H1 (cell line): ENCODE results near the gene C3orf80. TPM values are rescaled to one million over a fixed set of nuclear protein-coding genes. Genes with fewer than 3 reads are reported as not detected.

Experiments used
- CTCF ChIA-PET: fragments of 300-600 bp; sonication (Branson Sonifier 250); formaldehyde crosslinking; loops from one replicate; lab custom pipeline; 2021; ENCODE audit not compliant: partially characterized antibody; lab: Charles Lee
- POLR2A ChIA-PET: fragments of 300-600 bp; sonication (Branson Sonifier 250); formaldehyde crosslinking; loops from one replicate; lab custom pipeline; 2021; ENCODE audit warnings: inconsistent platforms; ENCODE audit not compliant: partially characterized antibody; lab: Charles Lee
- DNase-seq, 2 experiments: peaks; one replicate each; pipeline versions ENCODE4 v3.0.0 to v3.0.0-alpha.2; 2010 to 2022; ENCODE audit warnings: low spot score in 2 of 2, low read depth in 1 of 2, mixed read lengths in 1 of 2
- FAIRE-seq: peaks from 2 replicates; lab custom pipeline; 2011; peaks lifted over from hg19 to GRCh38; lab: Jason Lieb, UNC
- H2AFZ ChIP-seq: 2 replicates; pipeline ENCODE4 v1.8.1; 2012; ENCODE audit warnings: low read length, inconsistent platforms
- H2AK5ac ChIP-seq: 2 replicates; pipeline ENCODE4 v1.6.1; 2013; ENCODE audit warnings: low read depth, low read length
- H2BK120ac ChIP-seq: replicated peaks from 2 replicates; pipeline ENCODE3; 2013; ENCODE audit warnings: low read depth, low read length, inconsistent platforms
- H2BK12ac ChIP-seq: 2 replicates; pipeline ENCODE4 v1.6.1; 2013; ENCODE audit warnings: low read depth, low read length
- H2BK15ac ChIP-seq: 2 replicates; pipeline ENCODE4 v1.6.1; 2013; ENCODE audit warnings: low read length
- H2BK20ac ChIP-seq: 2 replicates; pipeline ENCODE4 v1.6.1; 2013; ENCODE audit warnings: low read length
- H2BK5ac ChIP-seq: 2 replicates; pipeline ENCODE4 v1.6.1; 2013; ENCODE audit warnings: low read depth, low read length
- H3K14ac ChIP-seq: 2 replicates; pipeline ENCODE4 v1.6.1; 2013; ENCODE audit warnings: inconsistent platforms; ENCODE audit not compliant: insufficient read length
- H3K18ac ChIP-seq: 2 replicates; pipeline ENCODE4 v1.6.1; 2013; ENCODE audit warnings: low read length; ENCODE audit errors: extremely low read depth
- H3K23ac ChIP-seq: 2 replicates; pipeline ENCODE4 v1.6.1; 2013; ENCODE audit warnings: inconsistent platforms; ENCODE audit not compliant: insufficient read length
- H3K23me2 ChIP-seq: 2 replicates; pipeline ENCODE4 v1.6.1; 2013; ENCODE audit warnings: low read depth, low read length
- H3K27ac ChIP-seq: 2 replicates; pipeline ENCODE4 v1.6.1; 2011; ENCODE audit warnings: low read depth, low read length, inconsistent platforms
- H3K27me3 ChIP-seq, 4 experiments: replicated peaks in 1 of 4; 1 replicate in 1 of 4; 2 replicates in 3 of 4; pipeline versions ENCODE4 v1.6.1 to v1.8.1; 2011 to 2013; ENCODE audit warnings: low read length in 3 of 4, mild to moderate bottlenecking in 3 of 4, inconsistent platforms in 2 of 4, mixed read lengths in 2 of 4, moderate library complexity in 1 of 4; ENCODE audit not compliant: control insufficient read depth in 3 of 4, insufficient read depth in 3 of 4; ENCODE audit errors: extremely low read depth in 1 of 4
- H3K36me3 ChIP-seq, 4 experiments: 2 replicates each; pipeline versions ENCODE4 v1.6.1 to v1.8.1; 2011 to 2013; ENCODE audit warnings: mild to moderate bottlenecking in 4 of 4, low read length in 3 of 4, moderate library complexity in 2 of 4, control low read depth in 1 of 4, inconsistent platforms in 1 of 4; ENCODE audit not compliant: insufficient read depth in 4 of 4, control insufficient read depth in 2 of 4
- H3K4ac ChIP-seq: replicated peaks from 2 replicates; pipeline ENCODE3; 2013; ENCODE audit warnings: low read length, low read depth, mixed read lengths, inconsistent platforms; ENCODE audit not compliant: insufficient read length
- H3K4me1 ChIP-seq, 4 experiments: replicated peaks in 1 of 4; 1 replicate in 1 of 4; 2 replicates in 3 of 4; pipeline versions ENCODE4 v1.6.1 to v1.8.1; 2011 to 2013; ENCODE audit warnings: low read length in 3 of 4, inconsistent platforms in 2 of 4, mixed read lengths in 1 of 4; ENCODE audit not compliant: insufficient read depth in 4 of 4, control insufficient read depth in 3 of 4
- H3K4me2 ChIP-seq, 2 experiments: 2 replicates each; pipeline versions ENCODE4 v1.6.1 to v1.8.1; 2011 to 2013; ENCODE audit warnings: low read depth in 2 of 2, low read length in 2 of 2, control low read depth in 1 of 2, inconsistent platforms in 1 of 2, mild to moderate bottlenecking in 1 of 2; ENCODE audit not compliant: insufficient read depth in 1 of 2
- H3K4me3 ChIP-seq, 4 experiments: fragments of 200-600, 300-600 bp in 1 of 4; sonication (generic), shearing (Covaris generic), sonication (Bioruptor Twin) in 1 of 4; 2 replicates each; pipeline versions ENCODE4 v1.5.1 to v1.8.1; 2011 to 2016; ENCODE audit warnings: low read length in 4 of 4, low read depth in 3 of 4, control low read depth in 2 of 4, inconsistent platforms in 2 of 4, mild to moderate bottlenecking in 2 of 4, mixed read lengths in 1 of 4, moderate library complexity in 1 of 4; ENCODE audit not compliant: insufficient read depth in 2 of 4; ENCODE audit errors: extremely low read depth in 1 of 4
- H3K56ac ChIP-seq: replicated peaks from 2 replicates; pipeline ENCODE3; 2013; ENCODE audit warnings: low read depth, mild to moderate bottlenecking, mixed read lengths, low read length, inconsistent platforms; ENCODE audit not compliant: insufficient read length
- H3K79me1 ChIP-seq: 2 replicates; pipeline ENCODE4 v1.6.1; 2013; ENCODE audit warnings: low read depth, low read length, control low read depth
- H3K79me2 ChIP-seq, 2 experiments: 2 replicates each; pipeline versions ENCODE4 v1.6.1 to v1.8.1; 2012 to 2013; ENCODE audit warnings: low read length in 2 of 2, mild to moderate bottlenecking in 2 of 2, inconsistent platforms in 1 of 2; ENCODE audit not compliant: insufficient read depth in 2 of 2, control insufficient read depth in 1 of 2
- H3K9ac ChIP-seq, 4 experiments: replicated peaks in 1 of 4; 1 replicate in 1 of 4; 2 replicates in 3 of 4; pipeline versions ENCODE4 v1.6.1 to v1.8.1; 2011 to 2013; ENCODE audit warnings: low read depth in 3 of 4, low read length in 3 of 4, control low read depth in 2 of 4, mild to moderate bottlenecking in 2 of 4, moderate library complexity in 2 of 4, inconsistent platforms in 1 of 4; ENCODE audit errors: extremely low read depth in 1 of 4
- H3K9me3 ChIP-seq, 2 experiments: 2 replicates each; pipeline versions ENCODE4 v1.6.1 to v1.8.1; 2012 to 2013; ENCODE audit warnings: mild to moderate bottlenecking in 2 of 2, moderate library complexity in 2 of 2, control low read depth in 1 of 2, inconsistent platforms in 1 of 2, low read depth in 1 of 2, low read length in 1 of 2, mixed read lengths in 1 of 2; ENCODE audit not compliant: insufficient read depth in 2 of 2
- H4K20me1 ChIP-seq, 2 experiments: replicated peaks in 1 of 2; 2 replicates each; pipeline versions ENCODE3 to v1.8.1; 2011 to 2013; ENCODE audit warnings: inconsistent platforms in 2 of 2, low read length in 2 of 2, mild to moderate bottlenecking in 1 of 2; ENCODE audit not compliant: insufficient read depth in 2 of 2, control insufficient read depth in 1 of 2
- H4K5ac ChIP-seq: 2 replicates; pipeline ENCODE4 v1.6.1; 2013; ENCODE audit warnings: low read length, low read depth, mixed read lengths, inconsistent platforms; ENCODE audit not compliant: insufficient read length
- H4K8ac ChIP-seq: 2 replicates; pipeline ENCODE4 v1.8.0; 2013; ENCODE audit warnings: mild to moderate bottlenecking, moderate library complexity, low read length, inconsistent platforms; ENCODE audit not compliant: insufficient read depth; ENCODE audit errors: extremely low read depth
- H4K91ac ChIP-seq: replicated peaks from 2 replicates; pipeline ENCODE3; 2013; ENCODE audit warnings: low read length, mixed read lengths, inconsistent platforms; ENCODE audit not compliant: insufficient read length
- BACH1 ChIP-seq: IDR thresholded peaks from 2 replicates; pipeline ENCODE4 v1.6.1; 2012; ENCODE audit warnings: low read length, improper control_type of control experiment
- CHD2 ChIP-seq: IDR thresholded peaks from 2 replicates; pipeline ENCODE4 v1.6.1; 2012; ENCODE audit warnings: low read length, improper control_type of control experiment
- CTBP2 ChIP-seq: IDR thresholded peaks from 2 replicates; pipeline ENCODE4 v1.7.0; 2011; ENCODE audit warnings: borderline replicate concordance, mild to moderate bottlenecking, moderate library complexity, mixed read lengths, low read length; ENCODE audit not compliant: insufficient read depth, insufficient read length
- JUND ChIP-seq: IDR thresholded peaks from 2 replicates; pipeline ENCODE4 v1.6.1; 2011; ENCODE audit warnings: mild to moderate bottlenecking, improper control_type of control experiment, low read length
- KDM5A ChIP-seq: fragments of 200-600 bp; IDR thresholded peaks from 2 replicates; pipeline ENCODE4 v1.7.1; 2012; ENCODE audit warnings: mild to moderate bottlenecking, low read length, inconsistent platforms, mixed read lengths
- WGBS, 2 experiments: shearing (Covaris generic) in 1 of 2; methylation state at CpG; one replicate each; pipeline versions ENCODE4 v1.1.6 to v1.1.7; 2013 to 2015; ENCODE audit warnings: low lambda C conversion rate in 2 of 2, mixed read lengths in 2 of 2, inconsistent platforms in 1 of 2, low coverage in 1 of 2, missing lambda C conversion rate in 1 of 2; ENCODE audit not compliant: insufficient replicate concordance in 2 of 2, insufficient coverage in 1 of 2, insufficient read length in 1 of 2; ENCODE audit errors: extremely low coverage in 1 of 2, missing lambda C conversion rate in 1 of 2; 5-methylcytosine and 5-hydroxymethylcytosine counted together
- polyA plus RNA-seq, 7 experiments: library from polyadenylated mRNA; depleted of rRNA in 3 of 7; stranded (reverse) in 5 of 7; unstranded in 2 of 7; fragments of >200 nt in 5 of 7; fragments of 200-250 nt in 2 of 7; gene quantifications; 1 replicate in 5 of 7; 2 replicates in 1 of 7; 4 replicates in 1 of 7; pipeline versions ENCODE4 v1.2.1 to v1.2.3, GENCODE V29; 2011 to 2013; ENCODE audit warnings: missing spikeins in 2 of 7, mixed read lengths in 2 of 7
- total RNA-seq: library from RNA; stranded (reverse); fragmentation: NEBNext Ultra II Directional; extraction: Animal tissue kit (Norgen Biotek cat#: 25700); gene quantifications from 2 replicates; pipeline ENCODE4 v1.2.1, GENCODE V29; 2021

The C3orf80 gene
- total and polyA plus RNA-seq, 2 of the 8 experiments (the other 6 are each of a cell fraction or from before 2014, with no cell fraction given), result 0.57 to 1.1 TPM

- Histone ChIP-seq H3K23ac (no peak overlapping the region), H2BK15ac (no peak overlapping the region), H3K4ac (no peak overlapping the region), H2BK20ac (no peak overlapping the region), H3K79me2 (no peaks in the 10 kb centered on the region), H2AK5ac (no peak overlapping the region), H2BK12ac (no peak overlapping the region), H4K20me1 (no peaks in the 10 kb centered on the region), H3K14ac (no peak overlapping the region), H3K79me1 (no peaks in the 10 kb centered on the region), H3K23me2 (no peaks in the 10 kb centered on the region), H2BK120ac (no peak overlapping the region), H2AFZ (peak overlapping the region; percentile 66), H4K5ac (no peak overlapping the region), H4K91ac (no peak overlapping the region), H3K36me3 (no peaks in the 10 kb centered on the region), H3K9ac (no peak overlapping the region), H3K18ac (no peak overlapping the region), H2BK5ac (no peak overlapping the region), H3K4me3 (no peak overlapping the region), H3K56ac (no peak overlapping the region), H3K4me1 (no peaks in the 10 kb centered on the region), H3K27me3 (no peaks in the 10 kb centered on the region), H3K4me2 (no peak overlapping the region), H4K8ac (no peak overlapping the region), H3K9me3 (no peaks in the 10 kb centered on the region), H3K27ac (no peak overlapping the region)
- DNase-seq (no peak), FAIRE-seq (no peak)
- ChIA-PET POLR2A (interaction anchor here (0.6 to 0.8 kb wide), 2 partner anchors 299 to 615 kb away, joined by 3 read pairs; no protein-coding TSS in a partner anchor), CTCF (interaction anchor here (0.6 to 2.0 kb wide), 10 partner anchors 9 to 1145 kb away, joined by 3 to 12 read pairs (median 4); no protein-coding TSS in a partner anchor)
- WGBS, 2 experiments, result 91% methylated on average over 9 of the region's 9 CpGs; no CpG with 5 or more reads in 1 of the 2 experiments
- TF ChIP-seq CTBP2 (no peak), KDM5A (no peak), JUND (no peak), BACH1 (no peak), CHD2 (no peak)
These were observed 28.6 kb upstream of the C3orf80 start for GRCh38 chr3:160196511-160197104.
